Fibroblast of gingiva (primary cell): ENCODE results near the gene ZNF189.

ENCODE experiments used
- DNase-seq: peaks from one replicate; pipeline ENCODE4 v3.0.0-alpha.2; 2011; ENCODE audit warnings: low read depth

Gene ZNF189

GRCh38 chr9:101398068-101398929 is at the start of gene ZNF189, which contains the start of gene MRPL50:
Gene ZNF189 (plus strand): TSS chr9:101398851. CDS start chr9:101399157, 306 bp downstream.
Gene MRPL50 (minus strand): TSS chr9:101398618. CDS start chr9:101398592, 26 bp downstream.
- DNase-seq: peak; percentile 99

DNA sequence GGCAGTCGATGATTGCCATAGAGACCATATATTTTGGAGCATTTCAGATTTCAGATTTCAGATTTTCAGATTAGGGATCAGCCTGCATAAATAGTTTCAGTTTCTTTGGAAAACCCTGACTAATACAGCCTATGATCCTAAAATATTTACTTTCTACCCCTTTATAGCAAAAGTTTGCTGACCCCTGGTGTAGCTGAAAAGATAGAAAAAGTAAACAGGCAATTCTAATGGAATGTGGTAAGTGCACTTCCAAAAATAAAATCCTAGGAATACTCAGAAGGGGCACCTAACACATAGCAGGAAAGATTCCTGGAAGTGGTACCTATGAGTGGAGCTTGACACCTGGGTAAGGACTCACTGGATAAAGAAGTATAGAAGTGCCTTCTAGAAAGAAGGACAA is 48.4 kb upstream of the ZNF189 start:
- DNase-seq: no peak

DNA sequence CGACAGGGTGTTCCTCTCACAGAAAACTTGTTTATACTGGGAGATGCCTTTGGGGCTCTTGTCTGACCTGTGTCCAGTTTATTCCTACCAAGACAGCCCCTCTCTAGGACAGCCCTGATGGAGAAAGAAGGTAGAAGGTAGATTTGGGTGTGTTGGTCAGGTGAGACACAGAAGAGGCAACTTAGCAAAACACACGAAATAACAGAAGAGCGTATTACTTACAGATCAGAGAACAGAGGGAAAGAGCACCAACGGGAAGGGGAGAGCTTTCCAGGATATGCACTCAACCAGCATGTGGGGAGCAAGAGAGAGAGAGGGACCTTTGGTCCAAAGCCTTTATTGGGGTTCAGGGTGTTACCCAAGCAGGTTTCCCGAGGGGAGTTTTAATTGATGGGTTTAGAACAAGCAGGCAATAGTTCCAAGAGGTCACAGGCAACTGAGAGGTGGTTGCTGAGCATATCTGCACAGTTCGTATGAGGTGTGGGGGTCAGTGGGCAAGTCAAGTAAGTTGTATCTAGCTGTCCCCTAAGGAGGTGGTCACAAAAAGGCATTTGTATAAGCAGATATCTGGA is 45.7 kb upstream of the ZNF189 start:
- DNase-seq: no peak

GRCh38 chr9:101353683-101354082 is 45.0 kb upstream of the ZNF189 start:
- no peak for DNase-seq

DNA sequence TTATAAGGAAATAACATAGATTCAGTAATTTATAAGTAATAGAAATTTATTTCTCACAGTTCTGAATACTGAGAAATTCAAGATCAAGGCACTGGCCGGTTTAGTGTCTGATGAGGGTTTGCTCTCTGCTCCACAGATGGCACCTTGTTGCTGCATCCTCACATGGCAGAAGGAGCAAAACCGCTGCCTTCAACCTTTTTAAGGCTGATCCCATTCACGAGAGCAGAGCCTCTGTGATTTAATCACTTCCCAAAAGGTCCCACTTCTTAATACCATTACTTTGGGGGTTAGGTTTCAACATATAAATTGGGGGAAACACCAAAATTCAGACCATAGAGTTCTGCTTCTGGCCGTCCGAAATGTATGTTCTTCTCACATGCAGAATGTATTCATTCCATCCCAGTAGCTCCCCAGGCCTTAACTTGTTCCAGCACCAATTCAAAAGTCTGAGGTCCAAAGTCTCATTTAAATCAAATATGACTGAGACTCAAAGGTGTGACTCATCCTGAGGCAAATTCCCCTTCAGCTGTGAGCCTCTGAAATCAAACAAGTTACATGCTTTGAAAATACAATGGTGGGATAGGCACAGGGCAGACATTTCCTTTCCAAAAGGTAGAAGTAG is 44.4 kb upstream of the ZNF189 start:
- DNase-seq: no peak

DNA sequence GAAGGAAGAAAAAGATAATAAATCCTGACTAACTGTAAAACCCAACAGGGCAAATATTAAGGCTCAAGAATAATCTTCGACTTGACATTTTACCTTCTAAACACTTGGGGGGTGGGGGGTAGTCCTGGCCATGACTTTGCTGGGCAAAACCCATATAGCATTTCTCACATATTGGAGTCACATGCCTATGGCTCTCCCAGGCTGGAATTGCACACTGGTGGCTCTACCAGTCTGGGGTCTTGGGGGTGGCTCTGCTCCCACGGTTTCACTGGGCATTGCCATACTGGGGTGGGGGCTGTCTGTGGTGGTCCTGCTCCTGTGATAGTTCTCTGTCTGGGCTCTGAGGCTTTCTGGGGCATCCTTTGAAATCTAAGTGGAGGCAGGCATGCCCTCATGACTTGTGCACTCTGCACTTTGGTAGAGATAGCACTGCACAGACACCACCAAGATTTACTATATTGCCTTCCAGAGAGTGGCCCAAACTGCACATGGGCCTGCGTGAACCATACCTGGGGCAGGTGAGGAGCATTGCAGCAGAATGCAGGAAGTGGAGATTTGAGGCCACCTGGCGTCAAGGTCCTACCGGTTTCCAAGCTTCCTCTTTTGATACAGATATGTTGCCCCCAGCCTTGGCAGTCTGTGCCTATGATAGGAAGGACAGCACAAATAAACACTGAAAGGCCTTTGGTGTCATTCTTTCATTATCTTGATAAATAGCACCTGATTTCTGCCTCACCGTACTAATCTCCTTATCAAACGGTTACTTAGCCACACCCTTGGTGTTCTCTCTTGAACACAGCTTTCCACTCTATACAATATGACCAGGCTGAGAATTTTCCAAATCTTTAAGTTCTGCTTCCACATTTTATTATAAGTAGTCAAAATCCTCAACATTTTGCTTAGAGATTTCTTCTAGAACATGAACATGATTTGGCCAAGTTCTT is 43.6 kb upstream of the ZNF189 start:
- no peak for DNase-seq

- no peak for DNase-seq
These were observed 42.0 kb upstream of the ZNF189 start for GRCh38 chr9:101356619-101357018.

DNA sequence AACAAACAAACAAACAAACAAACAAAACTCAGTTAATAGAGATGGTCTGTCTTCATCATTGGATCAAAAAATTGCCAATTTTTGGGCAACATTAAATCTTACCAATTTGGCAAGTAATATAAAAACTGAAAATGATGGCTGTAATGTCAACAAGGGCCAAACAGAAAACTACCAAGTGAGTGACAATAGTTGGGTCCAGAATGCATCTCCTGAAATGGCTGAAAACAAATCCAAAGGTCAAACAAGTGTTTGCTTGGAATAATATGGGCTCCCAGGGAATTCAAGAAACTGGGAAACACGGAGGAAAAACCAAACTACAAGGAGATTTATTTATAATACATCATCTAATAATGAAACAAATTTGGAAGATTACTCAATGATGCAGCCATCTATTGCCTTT is 39.0 kb upstream of the ZNF189 start:
- no peak for DNase-seq

- DNase-seq: no peak
These were observed 38.0 kb upstream of the ZNF189 start for GRCh38 chr9:101360647-101361046.

- DNase-seq: no peak
These were observed 36.2 kb upstream of the ZNF189 start for GRCh38 chr9:101362450-101362849.

GRCh38 chr9:101365181-101365580 is 33.5 kb upstream of the ZNF189 start:
- no peak for DNase-seq

DNA sequence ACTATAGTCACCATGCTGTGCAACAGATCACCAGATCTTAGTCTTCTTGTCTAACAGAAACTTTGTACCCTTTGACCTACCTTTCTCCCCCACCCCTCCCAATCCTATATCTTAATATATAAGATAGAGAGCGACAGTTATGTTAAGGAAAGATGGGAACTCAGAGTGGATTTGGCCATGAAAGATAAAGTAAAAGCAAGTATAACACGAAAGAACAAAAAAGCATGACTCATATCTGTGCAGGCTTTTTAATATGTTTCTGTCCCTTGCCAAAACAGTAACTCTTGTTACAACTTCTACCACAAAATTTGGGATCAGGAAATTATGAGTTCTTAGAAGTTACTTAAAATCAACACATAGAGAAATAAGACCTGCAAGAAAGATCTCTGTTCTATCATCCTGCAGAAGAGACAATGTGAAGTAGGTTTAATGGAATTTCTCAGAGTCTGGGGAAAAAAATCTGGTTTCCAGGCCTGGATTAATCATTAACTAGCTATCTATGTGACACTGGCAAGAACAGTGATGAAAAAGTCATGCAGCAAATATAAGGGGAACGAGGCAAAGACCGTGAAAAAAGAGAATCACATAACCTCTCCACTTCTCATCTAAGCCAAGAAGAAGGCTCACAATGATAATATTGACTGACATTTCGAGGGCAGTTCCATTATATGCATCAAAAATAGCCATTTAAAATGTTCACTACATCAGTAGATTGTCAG is 32.5 kb upstream of the ZNF189 start:
- no peak for DNase-seq

- DNase-seq: no peak
These were observed 31.3 kb upstream of the ZNF189 start for GRCh38 chr9:101367323-101367722.

DNA sequence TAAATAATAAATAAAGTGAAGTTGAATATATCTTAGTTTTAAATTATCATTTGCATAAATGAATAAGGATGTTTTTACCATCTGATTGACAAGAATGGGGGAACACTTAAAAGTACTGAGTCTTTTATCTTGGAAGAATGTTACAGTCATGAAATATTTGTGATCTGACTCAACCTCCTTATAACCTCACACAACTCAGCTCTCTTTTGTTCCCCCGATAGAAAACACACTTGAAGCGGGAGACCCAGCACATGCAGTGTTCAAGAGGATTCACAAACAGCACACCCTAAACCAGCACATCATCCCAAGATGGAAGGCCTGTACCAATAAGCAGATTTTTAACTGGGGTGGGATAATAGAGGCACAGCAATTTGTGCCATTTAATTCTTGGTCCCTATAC is 29.4 kb upstream of the ZNF189 start:
- no peak for DNase-seq

GRCh38 chr9:101369884-101370531 is 28.6 kb upstream of the ZNF189 start:
- DNase-seq: no peak

GRCh38 chr9:101371813-101372212 is 26.8 kb upstream of the ZNF189 start:
- DNase-seq: no peak

- no peak for DNase-seq
These were observed 26.1 kb upstream of the ZNF189 start for GRCh38 chr9:101372327-101373118.

DNA sequence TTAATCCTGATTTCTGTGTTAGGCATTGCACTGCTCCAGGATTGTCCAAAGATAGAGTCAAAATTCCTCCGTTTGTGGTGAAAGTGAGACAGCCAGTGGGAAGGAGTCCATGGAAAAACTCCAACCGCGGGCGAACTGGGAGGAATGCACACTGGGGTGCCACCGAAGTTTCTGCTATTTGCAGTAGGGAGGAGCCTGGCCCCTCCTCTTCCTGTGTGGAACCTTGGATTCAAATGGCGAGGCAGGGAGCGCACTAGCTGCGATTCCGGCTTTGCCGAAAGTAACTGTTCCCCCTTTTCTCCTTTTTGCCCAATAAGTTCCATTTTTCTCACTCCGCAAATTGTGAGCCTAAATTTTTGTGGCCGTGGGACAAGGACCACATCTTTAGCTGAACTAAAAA is 23.1 kb upstream of the ZNF189 start:
- no peak for DNase-seq

DNA sequence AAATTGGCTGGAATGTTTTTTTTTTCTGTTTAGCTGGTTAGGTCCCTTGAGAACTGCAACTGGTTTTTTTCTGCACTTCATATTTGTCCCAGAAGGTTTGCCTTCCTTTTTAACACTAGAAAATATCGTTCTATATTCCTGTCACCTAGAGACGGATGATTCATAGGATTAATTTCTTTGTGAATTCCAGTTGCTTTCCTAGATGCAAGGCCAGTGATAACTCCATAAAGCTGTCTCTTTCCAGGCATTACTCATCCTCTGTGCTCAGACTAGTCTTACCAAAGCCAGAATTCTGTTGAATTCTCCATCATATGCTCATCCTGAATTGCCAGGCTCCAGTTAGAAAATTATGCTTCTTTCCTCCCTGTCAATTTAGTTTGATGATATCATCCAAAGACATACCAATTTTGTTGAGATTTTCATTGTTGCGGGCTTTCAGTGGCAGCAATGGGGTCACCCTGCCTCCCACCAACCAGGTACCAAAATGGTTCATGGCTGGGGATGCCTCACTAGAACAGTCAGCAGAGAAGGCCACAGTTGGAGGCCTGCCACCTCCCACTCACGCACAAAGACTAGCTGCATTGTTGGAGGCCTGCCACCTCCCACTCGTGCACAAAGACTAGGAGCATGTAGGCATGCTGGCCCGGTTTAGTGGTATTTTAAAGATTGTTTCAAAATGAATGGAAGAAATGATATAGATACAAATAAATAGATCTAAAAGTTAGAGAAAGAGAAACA is 22.4 kb upstream of the ZNF189 start:
- no peak for DNase-seq
